Measurements from ENCODE around the gene PRDM2. TPM values are rescaled to one million over a fixed set of nuclear protein-coding genes. Genes with fewer than 3 reads are reported as not detected.
"Not testable (repeated sequence)": the region's sequence is repeated elsewhere in the genome, so short reads cannot be mapped to it uniquely, and the experiment has no call there.

Gene PRDM2
- total and polyA plus RNA-seq, 2 of the 13 experiments (the other 11 are each of a cell fraction or from before 2014, with no cell fraction given), result 4.0 to 6.5 TPM

DNA sequence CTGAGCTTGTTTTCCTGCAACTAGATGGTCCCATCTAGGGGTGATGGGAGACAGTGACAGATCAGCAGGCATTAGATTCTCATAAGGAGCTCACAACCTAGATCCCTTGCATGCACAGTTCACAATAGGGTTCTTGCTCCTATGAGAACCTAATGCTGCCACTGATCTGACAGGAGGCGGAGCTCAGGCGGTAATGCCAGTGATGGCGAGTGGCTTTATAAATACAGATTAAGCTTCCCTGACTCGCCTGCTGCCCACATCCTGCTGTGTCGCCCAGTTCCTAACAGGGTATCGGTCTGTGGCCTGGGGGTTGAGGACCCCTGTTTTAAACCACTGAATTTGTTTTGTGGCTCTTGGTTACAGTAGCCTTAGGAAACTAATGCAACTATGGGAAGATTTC lies 6.9 kb upstream of the PRDM2 start:
- H3K4me3 ChIP-seq (replicated peaks in 1 of 3; ENCODE audit: insufficient read depth in 1 of 3, low read depth in 2 of 3, low read length in 3 of 3); H3K9ac ChIP-seq (ENCODE audit: insufficient read depth, low read depth, low read length); intact Hi-C loops (cut with micrococcal nuclease; ENCODE audit: unreplicated experiment); H2AFZ ChIP-seq (ENCODE audit: low read length); H4K20me1 ChIP-seq (ENCODE audit: insufficient read depth, low read length); BruUV-seq (replicated peaks); H3K27ac ChIP-seq (ENCODE audit: extremely low read length, insufficient read depth, low read length); in situ Hi-C loops (cut with HindIII; ENCODE audit: extremely low pct_ligation_motif_present, low pct_unique_long_range_greater_than_20kb); POLR2A ChIA-PET; FAIRE-seq; H3K9me3 ChIP-seq (ENCODE audit: low read length); H3K4me1 ChIP-seq (ENCODE audit: insufficient read depth, low read length); H3K79me2 ChIP-seq (ENCODE audit: insufficient read depth, low read length); CTCF ChIA-PET (ENCODE audit: low intra/inter-chr PET ratio, low total read pairs); H3K36me3 ChIP-seq (replicated peaks in 1 of 2; ENCODE audit: control insufficient read depth in 1 of 2, insufficient read depth in 2 of 2, low read length in 2 of 2); DNase-seq (ENCODE audit: low spot score); ATAC-seq; H3K4me2 ChIP-seq (ENCODE audit: low read depth, low read length): not testable (repeated sequence)
- H3K27me3 ChIP-seq (ENCODE audit: control insufficient read depth in 1 of 2, insufficient read depth in 2 of 2, low read length in 2 of 2), result peaks cover 4 to 11% of the 10 kb centered on the region in 2 experiments; a peak in 2 of 5 replicates
- 21% methylated on average over 3 of the region's 6 CpGs for WGBS (ENCODE audit: low lambda C conversion rate)

DNA sequence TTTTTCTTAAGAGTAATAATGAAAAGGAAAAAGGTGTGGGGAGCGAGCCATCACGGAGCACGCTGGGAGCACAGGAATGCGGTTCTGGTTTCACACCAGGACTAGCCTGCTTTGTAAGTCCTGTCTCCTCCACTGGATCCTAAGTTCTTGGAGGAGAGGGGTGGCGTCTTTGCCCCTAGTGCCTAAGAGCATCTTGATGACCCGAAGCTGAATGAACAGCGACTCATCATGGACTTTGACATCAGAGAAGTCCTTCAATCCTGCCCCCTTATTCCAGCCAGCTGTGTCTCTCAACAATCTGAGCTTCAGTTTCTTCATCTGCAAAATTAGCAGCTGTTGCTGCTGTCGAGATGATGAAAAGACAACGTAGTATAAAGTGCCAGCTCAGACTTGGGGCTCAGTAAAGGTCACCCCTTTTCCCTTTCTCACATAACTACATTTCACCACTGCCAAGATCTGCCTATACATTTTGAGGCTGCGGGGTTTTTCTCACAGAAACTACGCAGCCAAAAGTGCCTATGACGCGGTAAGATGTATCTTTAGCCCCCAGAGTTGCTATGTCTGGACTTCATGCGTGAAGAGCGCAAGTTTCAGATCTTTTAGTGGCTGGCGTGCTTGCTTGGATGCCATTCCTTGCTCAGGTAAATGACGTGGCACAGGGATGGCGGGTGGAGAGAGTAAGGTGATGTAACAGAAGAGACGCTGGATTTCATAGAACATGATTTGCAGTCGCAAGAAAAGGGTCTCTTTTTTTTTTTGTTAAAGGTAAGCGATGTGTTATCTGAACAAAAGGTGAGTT lies 4.9 kb upstream of the PRDM2 start:
- peak; percentile 56 for TF ChIP-seq CREB1 (IDR thresholded peaks at IDR 0.05)
- no peak for TF ChIP-seq CREB1 (CRISPR knock-in tag; IDR thresholded peaks at IDR 0.05)
- no peak for TF ChIP-seq FOXC1 (CRISPR knock-in tag; IDR thresholded peaks at IDR 0.05; ENCODE audit: borderline replicate concordance)
- BruUV-seq (replicated peaks), result no TSS peak
- H3K9ac ChIP-seq (ENCODE audit: insufficient read depth, low read depth, low read length), result no peak overlapping the region
- peaks cover 4% of the 10 kb centered on the region; the same call in 1 of the 2 replicates for H3K9me3 ChIP-seq (ENCODE audit: low read length)
- H3K4me1 ChIP-seq (ENCODE audit: insufficient read depth, low read length), result no peaks in the 10 kb centered on the region
- DNase-seq (ENCODE audit: low spot score), result no peak
- H4K20me1 ChIP-seq (ENCODE audit: insufficient read depth, low read length), result no peaks in the 10 kb centered on the region
- ATAC-seq, result no peak
- H3K4me2 ChIP-seq (ENCODE audit: low read depth, low read length), result no peak overlapping the region
- no peak for FAIRE-seq
- ChIA-PET CTCF (ENCODE audit: low intra/inter-chr PET ratio, low total read pairs) (no interaction called here), POLR2A (no interaction called here)
- 21% methylated on average over 20 of the region's 21 CpGs for WGBS (ENCODE audit: low lambda C conversion rate)
- peaks cover 4 to 11% of the 10 kb centered on the region in 2 experiments; a peak in 2 of 5 replicates for H3K27me3 ChIP-seq (ENCODE audit: control insufficient read depth in 1 of 2, insufficient read depth in 2 of 2, low read length in 2 of 2)
- H3K27ac ChIP-seq (ENCODE audit: extremely low read length, insufficient read depth, low read length), result no peak overlapping the region
- no peak overlapping the region for H3K4me3 ChIP-seq (replicated peaks in 1 of 3; ENCODE audit: insufficient read depth in 1 of 3, low read depth in 2 of 3, low read length in 3 of 3)
- in situ Hi-C loops (cut with HindIII; ENCODE audit: extremely low pct_ligation_motif_present, low pct_unique_long_range_greater_than_20kb), result no loop called here
- H2AFZ ChIP-seq (ENCODE audit: low read length), result no peak overlapping the region
- intact Hi-C loops (cut with micrococcal nuclease; ENCODE audit: unreplicated experiment), result no loop called here
- H3K36me3 ChIP-seq (replicated peaks in 1 of 2; ENCODE audit: control insufficient read depth in 1 of 2, insufficient read depth in 2 of 2, low read length in 2 of 2), result no peaks in the 10 kb centered on the region
- H3K79me2 ChIP-seq (ENCODE audit: insufficient read depth, low read length), result no peaks in the 10 kb centered on the region

Measured in HepG2 (cell line).